Measurements from ENCODE around the gene TARM1. TPM values are rescaled to one million over a fixed set of nuclear protein-coding genes. Genes with fewer than 3 reads are reported as not detected.

Gene TARM1
- not detected for total RNA-seq

GRCh38 chr19:54081032-54081431 is at the start of gene TARM1:
Gene TARM1 (minus strand): TSS chr19:54081365. CDS start chr19:54081340, 25 bp downstream.

GRCh38 chr19:54115109-54116063 is 34.2 kb upstream of the TARM1 start, which contains the start of the genes PRPF31 and TFPT:
Gene PRPF31 (plus strand): TSS chr19:54115754. CDS start chr19:54118279, 2,525 bp downstream.
Gene TFPT (minus strand): TSS chr19:54115657. CDS start chr19:54115269, 388 bp downstream.

GRCh38 chr19:54102421-54103169 is 21.4 kb upstream of the TARM1 start, which contains the start of gene NDUFA3:
Gene NDUFA3 (plus strand): TSS chr19:54102855. CDS start chr19:54102879, 24 bp downstream.

GRCh38 chr19:54100561-54100960 is 19.4 kb upstream of the TARM1 start, which contains the start of gene OSCAR:
Gene OSCAR (minus strand): TSS chr19:54100803. CDS start chr19:54100792, 11 bp downstream.

GRCh38 chr19:54063350-54064116 is 17.6 kb downstream of the TARM1 start, which contains the start of gene VSTM1:
Gene VSTM1 (minus strand): TSS chr19:54063897. CDS start chr19:54063777, 120 bp downstream.

Small RNA genes lying within 50 kb of the gene (small RNA-seq; reads per million reads assigned to genes)
- not detected for gene AC012314.20 (ENCODE audit: low replicate concordance)

Other genes with a start within 250 kb of the TARM1 start
- gene MYADM, start 213.5 kb downstream of the TARM1 start, total RNA-seq = 3.4 TPM
- 3.1 TPM for gene PRKCG, start 199.2 kb downstream of the TARM1 start, total RNA-seq
- 10.3 TPM for gene CACNG7, start 172.1 kb downstream of the TARM1 start, total RNA-seq
- gene CACNG8, start 118.4 kb downstream of the TARM1 start, total RNA-seq = 8.5 TPM
- not detected for gene CACNG6, start 89.7 kb downstream of the TARM1 start, total RNA-seq
- gene VSTM1, start 17.5 kb downstream of the TARM1 start, total RNA-seq = not detected
- gene OSCAR, start 19.4 kb upstream of the TARM1 start, total RNA-seq = not detected
- gene NDUFA3, start 21.5 kb upstream of the TARM1 start, total RNA-seq = 8.1 TPM
- 6.3 TPM for gene TFPT, start 34.3 kb upstream of the TARM1 start, total RNA-seq
- gene PRPF31, start 34.4 kb upstream of the TARM1 start, total RNA-seq = 31.9 TPM
- gene CNOT3, start 56.4 kb upstream of the TARM1 start, total RNA-seq = 14.1 TPM
- 4.7 TPM for gene LENG1, start 78.4 kb upstream of the TARM1 start, total RNA-seq
- 1.3 TPM for gene TMC4, start 91.8 kb upstream of the TARM1 start, total RNA-seq
- gene MBOAT7, start 108.2 kb upstream of the TARM1 start, total RNA-seq = 26.3 TPM
- gene TSEN34, start 109.9 kb upstream of the TARM1 start, total RNA-seq = 26.0 TPM
- gene RPS9, start 119.5 kb upstream of the TARM1 start, total RNA-seq = 935 TPM
- not detected for gene LILRB3, start 141.6 kb upstream of the TARM1 start, total RNA-seq
- gene LILRA6, start 161.4 kb upstream of the TARM1 start, total RNA-seq = not detected
- gene LILRB5, start 175.9 kb upstream of the TARM1 start, total RNA-seq = not detected
- gene LILRB2, start 199.7 kb upstream of the TARM1 start, total RNA-seq = not detected
- gene LILRA5, start 231.8 kb upstream of the TARM1 start, total RNA-seq = 0.63 TPM